AG04449 (cell line): ENCODE measurements around the gene DENND11.
"Not testable (repeated sequence)": the region's sequence is repeated elsewhere in the genome, so short reads cannot be mapped to it uniquely, and the experiment has no call there.

Source experiments
- CTCF ChIA-PET: fragments of 350-600 bp; formaldehyde crosslinking; extraction: SDS; loops from one replicate; lab custom pipeline; 2021; ENCODE audit warnings: antibody characterized with exemption; lab: Yijun Ruan, JAX
- POLR2A ChIA-PET: fragments of 400-600, 350-600 bp; formaldehyde crosslinking; extraction: SDS; loops from one replicate; lab custom pipeline; 2020; ENCODE audit warnings: antibody characterized with exemption, inconsistent platforms; lab: Yijun Ruan, JAX
- DNase-seq: peaks from one replicate; pipeline ENCODE4 v3.0.0-alpha.2; 2010; ENCODE audit warnings: low read depth, low spot score
- H3K4me3 ChIP-seq: 2 replicates; pipeline ENCODE4 v1.5.1; 2011; ENCODE audit warnings: low read depth, mild to moderate bottlenecking, control low read depth, low read length
- CTCF ChIP-seq: IDR thresholded peaks from one replicate; pipeline ENCODE4 v1.5.1; 2011; ENCODE audit warnings: mild to moderate bottlenecking, moderate library complexity, low read length, control low read depth, inconsistent platforms; ENCODE audit not compliant: insufficient read depth; ENCODE audit errors: missing control alignments

DENND11 gene

GRCh38 chr7:141691961-141692360 lies 10.0 kb downstream of the DENND11 start:
- ChIA-PET CTCF (no interaction called here), POLR2A (no interaction called here)
- no peak for DNase-seq
- H3K4me3 ChIP-seq: no peak overlapping the region
- no peak for TF ChIP-seq CTCF

GRCh38 chr7:141691540-141691939 lies 10.4 kb downstream of the DENND11 start:
- H3K4me3 ChIP-seq: no peak overlapping the region
- no peak for TF ChIP-seq CTCF
- ChIA-PET CTCF (no interaction called here), POLR2A (no interaction called here)
- no peak for DNase-seq

GRCh38 chr7:141689072-141689825 lies 12.7 kb downstream of the DENND11 start:
- DNase-seq, POLR2A ChIA-PET, H3K4me3 ChIP-seq: not testable (repeated sequence)
- CTCF ChIA-PET: interaction anchor here (1.0 kb wide), 1 partner anchor 12 kb away, joined by 4 read pairs; no protein-coding TSS in a partner anchor

GRCh38 chr7:141688043-141688442 lies 13.9 kb downstream of the DENND11 start:
- TF ChIP-seq CTCF: no peak
- ChIA-PET POLR2A (no interaction called here), CTCF (interaction anchor here (0.6 to 1.5 kb wide), 3 partner anchors 12 to 38 kb away, joined by 3 read pairs; no protein-coding TSS in a partner anchor)

GRCh38 chr7:141686670-141687069 lies 15.3 kb downstream of the DENND11 start:
- no peak for TF ChIP-seq CTCF
- no peak overlapping the region for H3K4me3 ChIP-seq
- DNase-seq: no peak
- ChIA-PET POLR2A (no interaction called here), CTCF (no interaction called here)

More at GRCh38 chr7:141688043-141688442, 13.9 kb downstream of the DENND11 start:
- no peak for DNase-seq
- H3K4me3 ChIP-seq: no peak overlapping the region

GRCh38 chr7:141686074-141686473 lies 15.9 kb downstream of the DENND11 start:
- DNase-seq: no peak
- H3K4me3 ChIP-seq: no peak overlapping the region
- no peak for TF ChIP-seq CTCF
- ChIA-PET CTCF (no interaction called here), POLR2A (no interaction called here)
